ENCODE results near the gene PARL. TPM values are rescaled to one million over a fixed set of nuclear protein-coding genes. Genes with fewer than 3 reads are reported as not detected.

PARL gene
- polyA plus RNA-seq, 1 of the 3 experiments (the other 2 are of a cell fraction): 50.1 TPM

DNA sequence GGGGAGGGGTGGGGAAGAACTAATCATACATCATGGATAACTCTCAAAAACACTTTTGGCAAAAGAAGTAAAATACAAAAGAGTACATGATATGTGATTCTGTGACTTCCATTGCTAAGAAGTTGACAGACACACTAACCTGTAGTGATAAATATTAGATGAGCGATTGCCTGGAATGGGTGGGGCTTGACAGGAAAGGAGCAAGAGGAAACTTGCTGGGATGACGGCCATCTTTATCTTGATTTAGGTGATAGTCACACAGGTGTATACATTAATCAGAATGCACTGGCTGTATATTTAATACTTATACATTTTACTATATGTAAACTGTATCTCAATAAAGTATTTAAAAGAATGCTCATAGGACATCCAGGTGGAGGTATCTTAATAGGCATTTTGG lies 13.1 kb downstream of the PARL start:
- Histone ChIP-seq H3K36me3 (replicated peaks in 1 of 2; ENCODE audit: control insufficient read depth in 1 of 2, insufficient read depth in 2 of 2, low read length in 1 of 2) (peaks cover 6 to 16% of the 10 kb centered on the region in 2 experiments), H3K4me2 (no peak overlapping the region), H3K9me2 (no peaks in the 10 kb centered on the region), H3K4me3 (ENCODE audit: low read depth in 2 of 2, low read length in 1 of 2) (no peak overlapping the region), H3K27ac (ENCODE audit: low read depth in 2 of 2, low read length in 1 of 2) (no peak overlapping the region), H2AFZ (ENCODE audit: low read depth) (no peak overlapping the region), H3K27me3 (ENCODE audit: insufficient read depth) (no peaks in the 10 kb centered on the region), H3K79me2 (ENCODE audit: insufficient read depth) (peaks cover 87% of the 10 kb centered on the region), H3K4me1 (ENCODE audit: control insufficient read depth in 1 of 2, insufficient read depth in 2 of 2, low read depth in 1 of 2, low read length in 1 of 2) (no peaks in the 10 kb centered on the region), H4K20me1 (ENCODE audit: insufficient read depth) (peaks cover 69% of the 10 kb centered on the region), H3K9me3 (no peaks in the 10 kb centered on the region), H3F3A (replicated peaks; ENCODE audit: insufficient read depth) (no peaks in the 10 kb centered on the region), H3K9ac (no peak overlapping the region)
- no peak for DNase-seq
- ChIA-PET CTCF (interaction anchor here (0.6 to 1.5 kb wide), 2 partner anchors 13 to 17 kb away, joined by 3 to 8 read pairs; partner anchors contain the start of gene PARL), POLR2A (no interaction called here)
- TF ChIP-seq MXI1 (IDR thresholded peaks at IDR 0.05; ENCODE audit: low read depth, low read length) (no peak), FOSL2 (IDR thresholded peaks at IDR 0.05; ENCODE audit: borderline replicate concordance, low read depth) (no peak), RFX5 (IDR thresholded peaks at IDR 0.05; ENCODE audit: low read length) (no peak), CHD2 (IDR thresholded peaks at IDR 0.05; ENCODE audit: low read length, partially characterized antibody) (no peak), TAF1 (IDR thresholded peaks at IDR 0.05; ENCODE audit: borderline replicate concordance, low read depth, low read length) (no peak), YY1 (IDR thresholded peaks at IDR 0.05; ENCODE audit: low read depth) (no peak), SIN3A (IDR thresholded peaks at IDR 0.05; ENCODE audit: borderline replicate concordance, low read depth, low read length) (no peak), POLR2AphosphoS5 (IDR thresholded peaks at IDR 0.05; ENCODE audit: low read depth, low read length) (no peak), GATA2 (CRISPR knock-in tag; IDR thresholded peaks at IDR 0.05) (no peak), MEF2A (IDR thresholded peaks at IDR 0.05; ENCODE audit: borderline replicate concordance, low read depth) (no peak), TCF12 (IDR thresholded peaks at IDR 0.05) (no peak), JUND (IDR thresholded peaks at IDR 0.05) (no peak), NFIC (IDR thresholded peaks at IDR 0.05; ENCODE audit: borderline replicate concordance) (no peak), NRF1 (IDR thresholded peaks at IDR 0.05; ENCODE audit: low read depth, low read length) (no peak)
- TF ChIP-seq, protein P1, sequence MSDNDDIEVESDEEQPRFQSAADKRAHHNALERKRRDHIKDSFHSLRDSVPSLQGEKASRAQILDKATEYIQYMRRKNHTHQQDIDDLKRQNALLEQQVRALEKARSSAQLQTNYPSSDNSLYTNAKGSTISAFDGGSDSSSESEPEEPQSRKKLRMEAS (IDR thresholded peaks at IDR 0.05; ENCODE audit: low read depth): no peak
- TF ChIP-seq, protein P2, sequence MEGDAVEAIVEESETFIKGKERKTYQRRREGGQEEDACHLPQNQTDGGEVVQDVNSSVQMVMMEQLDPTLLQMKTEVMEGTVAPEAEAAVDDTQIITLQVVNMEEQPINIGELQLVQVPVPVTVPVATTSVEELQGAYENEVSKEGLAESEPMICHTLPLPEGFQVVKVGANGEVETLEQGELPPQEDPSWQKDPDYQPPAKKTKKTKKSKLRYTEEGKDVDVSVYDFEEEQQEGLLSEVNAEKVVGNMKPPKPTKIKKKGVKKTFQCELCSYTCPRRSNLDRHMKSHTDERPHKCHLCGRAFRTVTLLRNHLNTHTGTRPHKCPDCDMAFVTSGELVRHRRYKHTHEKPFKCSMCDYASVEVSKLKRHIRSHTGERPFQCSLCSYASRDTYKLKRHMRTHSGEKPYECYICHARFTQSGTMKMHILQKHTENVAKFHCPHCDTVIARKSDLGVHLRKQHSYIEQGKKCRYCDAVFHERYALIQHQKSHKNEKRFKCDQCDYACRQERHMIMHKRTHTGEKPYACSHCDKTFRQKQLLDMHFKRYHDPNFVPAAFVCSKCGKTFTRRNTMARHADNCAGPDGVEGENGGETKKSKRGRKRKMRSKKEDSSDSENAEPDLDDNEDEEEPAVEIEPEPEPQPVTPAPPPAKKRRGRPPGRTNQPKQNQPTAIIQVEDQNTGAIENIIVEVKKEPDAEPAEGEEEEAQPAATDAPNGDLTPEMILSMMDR (IDR thresholded peaks at IDR 0.05): no peak
- TF ChIP-seq, protein P3, sequence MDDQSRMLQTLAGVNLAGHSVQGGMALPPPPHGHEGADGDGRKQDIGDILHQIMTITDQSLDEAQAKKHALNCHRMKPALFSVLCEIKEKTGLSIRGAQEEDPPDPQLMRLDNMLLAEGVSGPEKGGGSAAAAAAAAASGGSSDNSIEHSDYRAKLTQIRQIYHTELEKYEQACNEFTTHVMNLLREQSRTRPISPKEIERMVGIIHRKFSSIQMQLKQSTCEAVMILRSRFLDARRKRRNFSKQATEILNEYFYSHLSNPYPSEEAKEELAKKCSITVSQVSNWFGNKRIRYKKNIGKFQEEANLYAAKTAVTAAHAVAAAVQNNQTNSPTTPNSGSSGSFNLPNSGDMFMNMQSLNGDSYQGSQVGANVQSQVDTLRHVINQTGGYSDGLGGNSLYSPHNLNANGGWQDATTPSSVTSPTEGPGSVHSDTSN (IDR thresholded peaks at IDR 0.05): no peak
- TF ChIP-seq, protein P4, sequence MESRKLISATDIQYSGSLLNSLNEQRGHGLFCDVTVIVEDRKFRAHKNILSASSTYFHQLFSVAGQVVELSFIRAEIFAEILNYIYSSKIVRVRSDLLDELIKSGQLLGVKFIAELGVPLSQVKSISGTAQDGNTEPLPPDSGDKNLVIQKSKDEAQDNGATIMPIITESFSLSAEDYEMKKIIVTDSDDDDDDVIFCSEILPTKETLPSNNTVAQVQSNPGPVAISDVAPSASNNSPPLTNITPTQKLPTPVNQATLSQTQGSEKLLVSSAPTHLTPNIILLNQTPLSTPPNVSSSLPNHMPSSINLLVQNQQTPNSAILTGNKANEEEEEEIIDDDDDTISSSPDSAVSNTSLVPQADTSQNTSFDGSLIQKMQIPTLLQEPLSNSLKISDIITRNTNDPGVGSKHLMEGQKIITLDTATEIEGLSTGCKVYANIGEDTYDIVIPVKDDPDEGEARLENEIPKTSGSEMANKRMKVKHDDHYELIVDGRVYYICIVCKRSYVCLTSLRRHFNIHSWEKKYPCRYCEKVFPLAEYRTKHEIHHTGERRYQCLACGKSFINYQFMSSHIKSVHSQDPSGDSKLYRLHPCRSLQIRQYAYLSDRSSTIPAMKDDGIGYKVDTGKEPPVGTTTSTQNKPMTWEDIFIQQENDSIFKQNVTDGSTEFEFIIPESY (IDR thresholded peaks at IDR 0.05; ENCODE audit: borderline replicate concordance, low read depth): no peak
- TF ChIP-seq, protein P5, sequence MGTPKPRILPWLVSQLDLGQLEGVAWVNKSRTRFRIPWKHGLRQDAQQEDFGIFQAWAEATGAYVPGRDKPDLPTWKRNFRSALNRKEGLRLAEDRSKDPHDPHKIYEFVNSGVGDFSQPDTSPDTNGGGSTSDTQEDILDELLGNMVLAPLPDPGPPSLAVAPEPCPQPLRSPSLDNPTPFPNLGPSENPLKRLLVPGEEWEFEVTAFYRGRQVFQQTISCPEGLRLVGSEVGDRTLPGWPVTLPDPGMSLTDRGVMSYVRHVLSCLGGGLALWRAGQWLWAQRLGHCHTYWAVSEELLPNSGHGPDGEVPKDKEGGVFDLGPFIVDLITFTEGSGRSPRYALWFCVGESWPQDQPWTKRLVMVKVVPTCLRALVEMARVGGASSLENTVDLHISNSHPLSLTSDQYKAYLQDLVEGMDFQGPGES (IDR thresholded peaks at IDR 0.05; ENCODE audit: low read depth, low read length): no peak
- WGBS (ENCODE audit: low lambda C conversion rate): 93% methylated on average over 2 of the region's 2 CpGs

Data from SK-N-SH (cell line).